ENCODE measurements around the gene SMG6. TPM values are rescaled to one million over a fixed set of nuclear protein-coding genes. Genes with fewer than 3 reads are reported as not detected.
A peak's percentile ranks its signal among the peaks of the same experiment; 100 is the strongest.

SMG6 gene
- total and polyA plus RNA-seq, 2 experiments from 2014 or later = 23.0 to 50.8 TPM

GRCh38 chr17:2183346-2183745, 120.2 kb downstream of the SMG6 start:
- Histone ChIP-seq H3K36me3 (peaks cover 3% of the 10 kb centered on the region), H3K27ac (peak overlapping the region; percentile 98), H3K4me3 (no peak overlapping the region), H3K9me3 (ENCODE audit: low read depth) (no peaks in the 10 kb centered on the region), H3K4me1 (ENCODE audit: low read depth) (peaks cover 49% of the 10 kb centered on the region), H3K27me3 (no peaks in the 10 kb centered on the region)
- no peak for DNase-seq (ENCODE audit: low read depth in 1 of 2, low spot score in 1 of 2)
- TF ChIP-seq, protein P1, sequence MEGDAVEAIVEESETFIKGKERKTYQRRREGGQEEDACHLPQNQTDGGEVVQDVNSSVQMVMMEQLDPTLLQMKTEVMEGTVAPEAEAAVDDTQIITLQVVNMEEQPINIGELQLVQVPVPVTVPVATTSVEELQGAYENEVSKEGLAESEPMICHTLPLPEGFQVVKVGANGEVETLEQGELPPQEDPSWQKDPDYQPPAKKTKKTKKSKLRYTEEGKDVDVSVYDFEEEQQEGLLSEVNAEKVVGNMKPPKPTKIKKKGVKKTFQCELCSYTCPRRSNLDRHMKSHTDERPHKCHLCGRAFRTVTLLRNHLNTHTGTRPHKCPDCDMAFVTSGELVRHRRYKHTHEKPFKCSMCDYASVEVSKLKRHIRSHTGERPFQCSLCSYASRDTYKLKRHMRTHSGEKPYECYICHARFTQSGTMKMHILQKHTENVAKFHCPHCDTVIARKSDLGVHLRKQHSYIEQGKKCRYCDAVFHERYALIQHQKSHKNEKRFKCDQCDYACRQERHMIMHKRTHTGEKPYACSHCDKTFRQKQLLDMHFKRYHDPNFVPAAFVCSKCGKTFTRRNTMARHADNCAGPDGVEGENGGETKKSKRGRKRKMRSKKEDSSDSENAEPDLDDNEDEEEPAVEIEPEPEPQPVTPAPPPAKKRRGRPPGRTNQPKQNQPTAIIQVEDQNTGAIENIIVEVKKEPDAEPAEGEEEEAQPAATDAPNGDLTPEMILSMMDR (IDR thresholded peaks at IDR 0.05; ENCODE audit: low read depth, low read length) = no peak

- Histone ChIP-seq H3K4me3 (no peak overlapping the region), H3K9me3 (ENCODE audit: low read depth) (no peaks in the 10 kb centered on the region), H3K4me1 (ENCODE audit: low read depth) (peaks cover 44% of the 10 kb centered on the region), H3K27me3 (no peaks in the 10 kb centered on the region), H3K36me3 (peaks cover 3% of the 10 kb centered on the region), H3K27ac (peak overlapping the region; percentile 98)
- TF ChIP-seq, protein P1 (IDR thresholded peaks at IDR 0.05; ENCODE audit: low read depth, low read length) = no peak
- DNase-seq (ENCODE audit: low read depth in 1 of 2, low spot score in 1 of 2) = no peak
These were observed 121.6 kb downstream of the SMG6 start for GRCh38 chr17:2181897-2182448.

GRCh38 chr17:2181206-2181896, 122.2 kb downstream of the SMG6 start:
- no peak overlapping the region for H3K4me3 ChIP-seq
- H3K9me3 ChIP-seq (ENCODE audit: low read depth) = no peaks in the 10 kb centered on the region
- TF ChIP-seq, protein P1 (IDR thresholded peaks at IDR 0.05; ENCODE audit: low read depth, low read length) = no peak
- peak; percentile 84 to 96 for DNase-seq (ENCODE audit: low read depth in 1 of 2, low spot score in 1 of 2)
- H3K27me3 ChIP-seq = no peaks in the 10 kb centered on the region
- no peaks in the 10 kb centered on the region for H3K36me3 ChIP-seq
- H3K4me1 ChIP-seq (ENCODE audit: low read depth) = peaks cover 50% of the 10 kb centered on the region
- H3K27ac ChIP-seq = peak overlapping the region; percentile 98

DNA sequence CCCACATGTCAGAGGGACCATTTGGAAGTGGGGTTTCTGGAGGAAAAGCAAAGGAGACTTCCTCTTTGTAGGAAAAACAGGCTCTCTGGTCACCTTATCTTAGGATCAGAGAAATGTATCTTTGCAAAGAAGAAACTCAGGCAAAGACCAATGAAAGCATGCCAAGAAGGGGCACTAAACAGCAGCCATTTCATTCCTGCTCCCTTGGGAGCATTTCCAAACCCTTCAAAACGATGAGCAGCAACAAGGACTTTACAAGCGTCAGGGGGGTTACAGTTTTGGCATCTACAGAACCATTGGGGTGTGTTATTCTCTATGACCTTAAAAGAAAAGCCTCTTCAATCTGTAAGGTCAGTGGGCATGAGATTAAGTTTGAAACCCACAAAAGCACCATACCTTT, 122.8 kb downstream of the SMG6 start:
- H3K4me1 ChIP-seq (ENCODE audit: low read depth) = peaks cover 56% of the 10 kb centered on the region
- TF ChIP-seq, protein P1 (IDR thresholded peaks at IDR 0.05; ENCODE audit: low read depth, low read length) = no peak
- DNase-seq (ENCODE audit: low read depth in 1 of 2, low spot score in 1 of 2) = no peak
- no peaks in the 10 kb centered on the region for H3K27me3 ChIP-seq
- peak overlapping the region; percentile 98 for H3K27ac ChIP-seq
- no peak overlapping the region for H3K4me3 ChIP-seq
- no peaks in the 10 kb centered on the region for H3K36me3 ChIP-seq
- no peaks in the 10 kb centered on the region for H3K9me3 ChIP-seq (ENCODE audit: low read depth)

GRCh38 chr17:2179615-2180295, 123.8 kb downstream of the SMG6 start:
- Histone ChIP-seq H3K4me1 (ENCODE audit: low read depth) (peaks cover 66% of the 10 kb centered on the region), H3K27ac (peak overlapping the region; percentile 98), H3K27me3 (no peaks in the 10 kb centered on the region)

More at GRCh38 chr17:2179615-2180295, 123.8 kb downstream of the SMG6 start:
- Histone ChIP-seq H3K9me3 (ENCODE audit: low read depth) (no peaks in the 10 kb centered on the region), H3K4me3 (no peak overlapping the region), H3K36me3 (no peaks in the 10 kb centered on the region)
- TF ChIP-seq, protein P1 (IDR thresholded peaks at IDR 0.05; ENCODE audit: low read depth, low read length) = no peak
- peak in 1 of 2 donors; percentile 98 for DNase-seq (ENCODE audit: low read depth in 1 of 2, low spot score in 1 of 2)

All from cardiac muscle cell (in vitro differentiated cells and primary cell).